Stimulated activated naive CD8-positive, alpha-beta T cell treated with anti-CD3 and anti-CD28 coated beads, Interleukin-15, amount 100 ng/mL, for 72 hours (primary cell): ENCODE measurements around the gene CAMTA1.
"Not testable (repeated sequence)": the region's sequence is repeated elsewhere in the genome, so short reads cannot be mapped to it uniquely, and the experiment has no call there.

Experiments
- ATAC-seq: fragments of 150-1000 bp; cut with Tn5 transposase; 2 replicates; pipeline ENCODE4 v1.10.0; 2021; ENCODE audit warnings: mild to moderate bottlenecking, moderate library complexity
- DNase-seq, 2 donors: peaks; one replicate each; pipeline ENCODE4 v3.0.0; 2021 to 2022
- H3K27ac Mint-ChIP-seq, 2 donors: one replicate each; pipeline ENCODE4 v1.8.0; 2022; ENCODE audit warnings: mild to moderate bottlenecking in 2 of 2, mixed read lengths in 2 of 2, moderate library complexity in 2 of 2
- H3K27me3 Mint-ChIP-seq: one replicate; pipeline ENCODE4 v1.8.0; 2022; ENCODE audit warnings: mixed read lengths
- H3K4me1 Mint-ChIP-seq: one replicate; pipeline ENCODE4 v1.8.0; 2022; ENCODE audit warnings: mild to moderate bottlenecking, mixed read lengths
- H3K4me3 Mint-ChIP-seq, 2 donors: one replicate each; pipeline ENCODE4 v1.8.0; 2022; ENCODE audit warnings: mild to moderate bottlenecking in 2 of 2, mixed read lengths in 2 of 2, moderate library complexity in 1 of 2
- H3K9me3 Mint-ChIP-seq, 2 donors: one replicate each; pipeline ENCODE4 v1.8.0; 2022; ENCODE audit warnings: mixed read lengths in 2 of 2

The CAMTA1 gene

GRCh38 chr1:6785318-6785727 lies at the start of gene CAMTA1:
Gene CAMTA1 (plus strand): TSS chr1:6785454. CDS start chr1:6785531, 77 bp downstream.
- ATAC-seq: peak; percentile 89
- Mint-ChIP-seq H3K27ac (peak within 1 kb of the TSS; percentile 97 to 99), H3K9me3 (no peaks in the 10 kb centered on the region), H3K4me3 (peak within 1 kb of the TSS; percentile 92 to 98), H3K27me3 (no peaks in the 10 kb centered on the region), H3K4me1 (peaks cover 56% of the 10 kb centered on the region)
- peak in 1 of 2 donors; percentile 99 for DNase-seq

- H3K27me3 Mint-ChIP-seq: peaks cover 21% of the 10 kb centered on the region
- H3K4me1 Mint-ChIP-seq: peaks cover 11% of the 10 kb centered on the region
- no peak overlapping the region for H3K4me3 Mint-ChIP-seq
- DNase-seq (no peak), ATAC-seq (no peak)
- H3K27ac Mint-ChIP-seq: no peak overlapping the region
- no peaks in the 10 kb centered on the region for H3K9me3 Mint-ChIP-seq
Measured at GRCh38 chr1:6738987-6739676, 46.1 kb upstream of the CAMTA1 start.

GRCh38 chr1:6742676-6743188 lies 42.5 kb upstream of the CAMTA1 start:
- H3K9me3 Mint-ChIP-seq, H3K27ac Mint-ChIP-seq, H3K4me3 Mint-ChIP-seq, DNase-seq: not testable (repeated sequence)
- peaks cover 23% of the 10 kb centered on the region for H3K27me3 Mint-ChIP-seq
- H3K4me1 Mint-ChIP-seq: peaks cover 11% of the 10 kb centered on the region
- ATAC-seq: peak; percentile 15

GRCh38 chr1:6743189-6744101 lies 41.8 kb upstream of the CAMTA1 start:
- DNase-seq (peak; percentile 30 to 43), ATAC-seq (peak; percentile 53)
- peaks cover 30% of the 10 kb centered on the region for H3K27me3 Mint-ChIP-seq
- H3K4me3 Mint-ChIP-seq: peak overlapping the region in 1 of 2 donors; percentile 39
- peaks cover 11% of the 10 kb centered on the region for H3K4me1 Mint-ChIP-seq
- H3K9me3 Mint-ChIP-seq: no peaks in the 10 kb centered on the region
- H3K27ac Mint-ChIP-seq: no peak overlapping the region

- no peak overlapping the region for H3K4me3 Mint-ChIP-seq
- H3K4me1 Mint-ChIP-seq: peaks cover 11% of the 10 kb centered on the region
- ATAC-seq: peak; percentile 71
- peak in 1 of 2 donors; percentile 57 for DNase-seq
- no peak overlapping the region for H3K27ac Mint-ChIP-seq
- peaks cover 0 to 6% of the 10 kb centered on the region in 2 donors for H3K9me3 Mint-ChIP-seq
- peaks cover 43% of the 10 kb centered on the region for H3K27me3 Mint-ChIP-seq
Measured at GRCh38 chr1:6745073-6745472, 40.2 kb upstream of the CAMTA1 start.

- Mint-ChIP-seq H3K27me3 (peaks cover 43% of the 10 kb centered on the region), H3K4me3 (no peak overlapping the region), H3K4me1 (peaks cover 11% of the 10 kb centered on the region), H3K9me3 (peaks cover 0 to 6% of the 10 kb centered on the region in 2 donors), H3K27ac (no peak overlapping the region)
- ATAC-seq (no peak), DNase-seq (no peak)
Measured at GRCh38 chr1:6747674-6748073, 37.6 kb upstream of the CAMTA1 start.

GRCh38 chr1:6750490-6750889 lies 34.8 kb upstream of the CAMTA1 start:
- no peak overlapping the region for H3K4me3 Mint-ChIP-seq
- no peak overlapping the region for H3K27ac Mint-ChIP-seq
- peaks cover 52% of the 10 kb centered on the region for H3K27me3 Mint-ChIP-seq
- H3K4me1 Mint-ChIP-seq: no peaks in the 10 kb centered on the region
- H3K9me3 Mint-ChIP-seq: peaks cover 0 to 6% of the 10 kb centered on the region in 2 donors
- DNase-seq: no peak
- no peak for ATAC-seq

- DNase-seq (no peak), ATAC-seq (no peak)
- Mint-ChIP-seq H3K4me1 (no peaks in the 10 kb centered on the region), H3K27ac (no peak overlapping the region), H3K4me3 (no peak overlapping the region), H3K9me3 (peaks cover 0 to 5% of the 10 kb centered on the region in 2 donors), H3K27me3 (peaks cover 37% of the 10 kb centered on the region)
Measured at GRCh38 chr1:6753320-6754140, 31.7 kb upstream of the CAMTA1 start.

- no peaks in the 10 kb centered on the region for H3K9me3 Mint-ChIP-seq
Measured at GRCh38 chr1:6756457-6756856, 28.8 kb upstream of the CAMTA1 start.

GRCh38 chr1:6757719-6758435 lies 27.4 kb upstream of the CAMTA1 start:
- Mint-ChIP-seq H3K27me3 (peaks cover 33% of the 10 kb centered on the region), H3K4me3 (no peak overlapping the region), H3K9me3 (no peaks in the 10 kb centered on the region), H3K4me1 (no peaks in the 10 kb centered on the region), H3K27ac (no peak overlapping the region)
- ATAC-seq (no peak), DNase-seq (no peak)

More at GRCh38 chr1:6756457-6756856, 28.8 kb upstream of the CAMTA1 start:
- DNase-seq: no peak
- Mint-ChIP-seq H3K4me1 (no peaks in the 10 kb centered on the region), H3K27me3 (peaks cover 25% of the 10 kb centered on the region), H3K4me3 (no peak overlapping the region), H3K27ac (no peak overlapping the region)
- no peak for ATAC-seq

- H3K27me3 Mint-ChIP-seq: peaks cover 18% of the 10 kb centered on the region
Measured at GRCh38 chr1:6761196-6761737, 24.0 kb upstream of the CAMTA1 start.

GRCh38 chr1:6762060-6762459 lies 23.2 kb upstream of the CAMTA1 start:
- no peak for ATAC-seq
- Mint-ChIP-seq H3K4me1 (no peaks in the 10 kb centered on the region), H3K27me3 (peaks cover 11% of the 10 kb centered on the region), H3K9me3 (no peaks in the 10 kb centered on the region), H3K4me3 (no peak overlapping the region), H3K27ac (peak overlapping the region in 1 of 2 donors; percentile 12)
- no peak for DNase-seq

More at GRCh38 chr1:6761196-6761737, 24.0 kb upstream of the CAMTA1 start:
- Mint-ChIP-seq H3K4me1 (no peaks in the 10 kb centered on the region), H3K4me3 (no peak overlapping the region), H3K9me3 (no peaks in the 10 kb centered on the region), H3K27ac (no peak overlapping the region)
- ATAC-seq (no peak), DNase-seq (no peak)

GRCh38 chr1:6770751-6771440 lies 14.4 kb upstream of the CAMTA1 start:
- H3K4me3 Mint-ChIP-seq: no peak overlapping the region
- H3K27ac Mint-ChIP-seq: no peak overlapping the region
- H3K9me3 Mint-ChIP-seq: no peaks in the 10 kb centered on the region
- no peak for DNase-seq
- no peak for ATAC-seq
- no peaks in the 10 kb centered on the region for H3K4me1 Mint-ChIP-seq
- peaks cover 32% of the 10 kb centered on the region for H3K27me3 Mint-ChIP-seq

GRCh38 chr1:6771441-6771769 lies 13.8 kb upstream of the CAMTA1 start:
- ATAC-seq (no peak), DNase-seq (no peak)
- peaks cover 37% of the 10 kb centered on the region for H3K27me3 Mint-ChIP-seq
- H3K9me3 Mint-ChIP-seq: peaks cover 0 to 4% of the 10 kb centered on the region in 2 donors
- no peak overlapping the region for H3K4me3 Mint-ChIP-seq
- no peak overlapping the region for H3K27ac Mint-ChIP-seq
- no peaks in the 10 kb centered on the region for H3K4me1 Mint-ChIP-seq
